H9 (cell line): ENCODE results near the gene CPO. TPM values are rescaled to one million over a fixed set of nuclear protein-coding genes. Genes with fewer than 3 reads are reported as not detected.

Experiments used
- DNase-seq: peaks from one replicate; pipeline ENCODE4 v3.0.0-alpha.2; 2017
- H2AFZ ChIP-seq: one replicate; pipeline ENCODE4 v1.6.1; 2013; ENCODE audit warnings: mild to moderate bottlenecking, low read length, control low read depth, moderate library complexity
- H2AK5ac ChIP-seq: 2 replicates; pipeline ENCODE4 v1.6.1; 2013; ENCODE audit warnings: low read length, control low read depth, mixed read lengths; ENCODE audit not compliant: insufficient read length
- H2BK120ac ChIP-seq: one replicate; pipeline ENCODE4 v1.6.1; 2013; ENCODE audit warnings: low read depth, mild to moderate bottlenecking, low read length, control low read depth, inconsistent platforms; ENCODE audit not compliant: poor library complexity, severe bottlenecking
- H2BK12ac ChIP-seq: 2 replicates; pipeline ENCODE4 v1.6.1; 2013; ENCODE audit warnings: low read length, control low read depth, mixed read lengths, low read depth; ENCODE audit not compliant: insufficient read length
- H2BK15ac ChIP-seq: 2 replicates; pipeline ENCODE4 v1.6.1; 2013; ENCODE audit warnings: low read depth, low read length, control low read depth
- H2BK20ac ChIP-seq: one replicate; pipeline ENCODE4 v1.6.1; 2013; ENCODE audit warnings: low read depth, mild to moderate bottlenecking, low read length, control low read depth, inconsistent platforms; ENCODE audit not compliant: poor library complexity, severe bottlenecking
- H2BK5ac ChIP-seq: 2 replicates; pipeline ENCODE4 v1.6.1; 2013; ENCODE audit warnings: low read length, control low read depth, mixed read lengths; ENCODE audit not compliant: insufficient read length
- H3K14ac ChIP-seq: 2 replicates; pipeline ENCODE4 v1.6.1; 2013; ENCODE audit warnings: low read length, control low read depth; ENCODE audit not compliant: insufficient read depth
- H3K18ac ChIP-seq: 2 replicates; pipeline ENCODE4 v1.6.1; 2013; ENCODE audit warnings: low read depth, mild to moderate bottlenecking, mixed read lengths, low read length, control low read depth; ENCODE audit not compliant: insufficient read length
- H3K23ac ChIP-seq: 2 replicates; pipeline ENCODE4 v1.6.1; 2013; ENCODE audit warnings: low read length, control low read depth, mixed read lengths, low read depth; ENCODE audit not compliant: insufficient read length
- H3K23me2 ChIP-seq: 2 replicates; pipeline ENCODE4 v1.6.1; 2013; ENCODE audit warnings: low read depth, mild to moderate bottlenecking, mixed read lengths, low read length, control low read depth; ENCODE audit not compliant: insufficient read length, poor library complexity, severe bottlenecking
- H3K27ac ChIP-seq: 2 replicates; pipeline ENCODE4 v1.5.1; 2013; ENCODE audit warnings: low read length, control low read depth, mixed read lengths, low read depth; ENCODE audit not compliant: insufficient read length
- H3K27me3 ChIP-seq: 2 replicates; pipeline ENCODE4 v1.6.1; 2013; ENCODE audit warnings: low read length, control low read depth, inconsistent platforms; ENCODE audit not compliant: insufficient read depth
- H3K4ac ChIP-seq: 2 replicates; pipeline ENCODE4 v1.6.1; 2013; ENCODE audit warnings: low read depth, mild to moderate bottlenecking, control low read depth, inconsistent platforms, low read length, moderate library complexity
- H3K4me1 ChIP-seq: 2 replicates; pipeline ENCODE4 v1.6.1; 2013; ENCODE audit warnings: low read length, control low read depth, inconsistent platforms; ENCODE audit not compliant: insufficient read depth
- H3K4me2 ChIP-seq: 2 replicates; pipeline ENCODE4 v1.6.1; 2013; ENCODE audit warnings: low read length, control low read depth, mixed read lengths; ENCODE audit not compliant: insufficient read length, insufficient read depth
- H3K56ac ChIP-seq: 2 replicates; pipeline ENCODE4 v1.6.1; 2013; ENCODE audit warnings: low read depth, mild to moderate bottlenecking, mixed read lengths, low read length, control low read depth; ENCODE audit not compliant: insufficient read length
- H3K79me1 ChIP-seq: 2 replicates; pipeline ENCODE4 v1.6.1; 2013; ENCODE audit warnings: low read depth, mild to moderate bottlenecking, moderate library complexity, low read length, control low read depth, inconsistent platforms; ENCODE audit not compliant: insufficient read depth, poor library complexity, severe bottlenecking
- H3K79me2 ChIP-seq: 2 replicates; pipeline ENCODE4 v1.6.1; 2013; ENCODE audit warnings: low read length, control low read depth, inconsistent platforms; ENCODE audit not compliant: insufficient read depth
- H3K9ac ChIP-seq: 2 replicates; pipeline ENCODE4 v1.6.1; 2013; ENCODE audit warnings: low read length, control low read depth, mixed read lengths; ENCODE audit not compliant: insufficient read length; ENCODE audit errors: extremely low read depth
- H3K9me3 ChIP-seq: one replicate; pipeline ENCODE4 v1.6.1; 2013; ENCODE audit warnings: low read depth, low read length, inconsistent platforms; ENCODE audit not compliant: control insufficient read depth
- H3T11ph ChIP-seq: one replicate; pipeline ENCODE4 v1.6.1; 2013; ENCODE audit warnings: mild to moderate bottlenecking, low read length, control low read depth, inconsistent platforms
- H4K20me1 ChIP-seq: one replicate; pipeline ENCODE4 v1.6.1; 2013; ENCODE audit not compliant: control insufficient read depth, insufficient read length, insufficient read depth
- H4K5ac ChIP-seq: 2 replicates; pipeline ENCODE4 v1.6.1; 2013; ENCODE audit warnings: low read depth, mild to moderate bottlenecking, mixed read lengths, low read length, control low read depth; ENCODE audit not compliant: insufficient read length
- H4K8ac ChIP-seq: replicated peaks from 2 replicates; pipeline ENCODE4 v1.6.1; 2013; ENCODE audit warnings: low read length, control low read depth, mixed read lengths, low read depth; ENCODE audit not compliant: insufficient read length
- H4K91ac ChIP-seq: 2 replicates; pipeline ENCODE4 v1.6.1; 2013; ENCODE audit warnings: low read depth, mild to moderate bottlenecking, moderate library complexity, mixed read lengths, low read length, control low read depth; ENCODE audit not compliant: insufficient read length
- H3K27ac Mint-ChIP-seq, 3 experiments: 2 replicates in 2 of 3; 3 replicates in 1 of 3; pipeline ENCODE4 v1.8.0; 2020 to 2021; ENCODE audit warnings: mixed read lengths in 3 of 3, mild to moderate bottlenecking in 1 of 3, moderate library complexity in 1 of 3
- H3K27me3 Mint-ChIP-seq: 2 replicates; pipeline ENCODE4 v1.8.0; 2021; ENCODE audit warnings: low read depth, mild to moderate bottlenecking, moderate library complexity, mixed read lengths
- H3K36me3 Mint-ChIP-seq, 3 experiments: 2 replicates in 2 of 3; 3 replicates in 1 of 3; pipeline ENCODE4 v1.8.0; 2020 to 2021; ENCODE audit warnings: low read depth in 3 of 3, mixed read lengths in 3 of 3; ENCODE audit not compliant: insufficient read depth in 1 of 3
- H3K4me1 Mint-ChIP-seq, 2 experiments: 2 replicates each; pipeline ENCODE4 v1.8.0; 2020; ENCODE audit warnings: mixed read lengths in 2 of 2
- H3K4me3 Mint-ChIP-seq, 2 experiments: 2 replicates in 1 of 2; 3 replicates in 1 of 2; pipeline ENCODE4 v1.8.0; 2020 to 2021; ENCODE audit warnings: mild to moderate bottlenecking in 2 of 2, mixed read lengths in 2 of 2, moderate library complexity in 1 of 2
- H3K9me3 Mint-ChIP-seq, 2 experiments: 2 replicates in 1 of 2; 3 replicates in 1 of 2; pipeline ENCODE4 v1.8.0; 2020; ENCODE audit warnings: mild to moderate bottlenecking in 2 of 2, mixed read lengths in 2 of 2, moderate library complexity in 1 of 2
- CTCF ChIP-seq: fragments of 200-600 bp; sonication (generic); conservative IDR thresholded peaks from 3 replicates; pipeline ENCODE4 v1.8.0; 2021; ENCODE audit warnings: antibody characterized with exemption, mild to moderate bottlenecking
- WGBS: extraction: QIAGEN DNeasy Blood & Tissue Kit; methylation state at CpG from one replicate; pipeline ENCODE4 v1.1.7; 2013; ENCODE audit warnings: missing lambda C conversion rate, low lambda C conversion rate, mixed read lengths; ENCODE audit not compliant: insufficient read length; ENCODE audit errors: extremely low coverage; 5-methylcytosine and 5-hydroxymethylcytosine counted together
- total RNA-seq: library from RNA; stranded (reverse); gene quantifications from 2 replicates; pipeline ENCODE4 v1.2.1, GENCODE V29; 2021

The CPO gene
- total RNA-seq, 1 experiment from 2014 or later = 0.68 TPM

- no peak overlapping the region for H3K18ac ChIP-seq
- no peak overlapping the region for H2BK15ac ChIP-seq
- no peak overlapping the region for H3T11ph ChIP-seq
- H2BK120ac ChIP-seq = no peak overlapping the region
- H3K79me1 ChIP-seq = no peaks in the 10 kb centered on the region
- Mint-ChIP-seq H3K27ac (no peak overlapping the region), H3K36me3 (no peaks in the 10 kb centered on the region), H3K4me1 (peaks cover 8 to 13% of the 10 kb centered on the region in 2 experiments), H3K9me3 (no peaks in the 10 kb centered on the region), H3K4me3 (no peak overlapping the region), H3K27me3 (no peaks in the 10 kb centered on the region; the same call in 1 of the 2 replicates)
- H3K14ac ChIP-seq = no peak overlapping the region
- TF ChIP-seq CTCF = no peak
- H3K27me3 ChIP-seq = no peaks in the 10 kb centered on the region
- H2AFZ ChIP-seq = no peak overlapping the region
- H2BK20ac ChIP-seq = no peak overlapping the region
- H2AK5ac ChIP-seq = no peak overlapping the region
- H3K9me3 ChIP-seq = no peaks in the 10 kb centered on the region
- WGBS = no CpG with 5 or more reads among the region's 6 CpGs
- H3K9ac ChIP-seq = no peak overlapping the region
- H3K79me2 ChIP-seq = no peaks in the 10 kb centered on the region
- DNase-seq = no peak
- H4K91ac ChIP-seq = no peak overlapping the region
- no peak overlapping the region for H4K5ac ChIP-seq
- H4K8ac ChIP-seq = no peak overlapping the region
- no peak overlapping the region for H3K4ac ChIP-seq
- H4K20me1 ChIP-seq = no peaks in the 10 kb centered on the region
- H3K56ac ChIP-seq = no peak overlapping the region
- no peak overlapping the region for H3K27ac ChIP-seq
- H3K23ac ChIP-seq = no peak overlapping the region
- no peaks in the 10 kb centered on the region for H3K23me2 ChIP-seq
- H2BK12ac ChIP-seq = no peak overlapping the region
- H2BK5ac ChIP-seq = no peak overlapping the region
- H3K4me2 ChIP-seq = no peak overlapping the region
- no peaks in the 10 kb centered on the region; the same call in 1 of the 2 replicates for H3K4me1 ChIP-seq
Observed at GRCh38 chr2:206969192-206969591, 29.9 kb downstream of the CPO start.
